PFSK-1 (cell line): ENCODE results near the gene PREX1.

Experiments
- POLR2AphosphoS5 ChIP-seq: IDR thresholded peaks from 2 replicates; pipeline ENCODE4 v1.6.1; 2012; ENCODE audit warnings: low read depth, mild to moderate bottlenecking, control low read depth, low read length, moderate library complexity
- REST ChIP-seq, 2 experiments: IDR thresholded peaks; 2 replicates each; pipeline versions ENCODE4 v1.6.1 to v1.8.0; 2011 to 2012; ENCODE audit warnings: low read depth in 2 of 2, low read length in 2 of 2, control low read depth in 1 of 2, inconsistent platforms in 1 of 2, mild to moderate bottlenecking in 1 of 2, moderate library complexity in 1 of 2; ENCODE audit not compliant: insufficient read depth in 1 of 2

DNA sequence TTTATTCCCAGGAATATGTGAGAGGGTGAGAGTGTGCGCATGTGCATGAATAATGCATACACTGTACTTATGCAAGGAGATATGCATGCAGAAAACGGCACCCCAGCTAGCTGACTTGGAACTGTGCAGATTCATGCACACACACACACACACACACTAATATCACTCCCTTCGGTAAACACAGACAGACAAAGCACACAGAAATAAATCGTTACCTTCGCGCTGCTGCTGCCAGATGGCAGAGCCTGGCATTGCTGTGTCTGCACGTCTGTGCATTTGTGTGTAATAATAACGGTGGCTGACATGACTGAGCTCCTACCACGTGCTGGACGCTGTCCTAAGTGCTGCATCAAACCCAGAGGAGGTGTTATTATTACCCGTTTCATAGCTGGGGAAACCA lies 36.8 kb downstream of the PREX1 start:
- TF ChIP-seq POLR2AphosphoS5 = no peak
- TF ChIP-seq REST (IDR thresholded peaks at IDR 0.05; ENCODE audit: insufficient read depth in 1 of 2, low read depth in 2 of 2, low read length in 2 of 2) = peak in 1 of 2 experiments; percentile 80; a peak in 2 of 4 replicates
